ENCODE measurements around the gene TOB2.
A peak's percentile ranks its signal among the peaks of the same experiment; 100 is the strongest.

Gene TOB2

DNA sequence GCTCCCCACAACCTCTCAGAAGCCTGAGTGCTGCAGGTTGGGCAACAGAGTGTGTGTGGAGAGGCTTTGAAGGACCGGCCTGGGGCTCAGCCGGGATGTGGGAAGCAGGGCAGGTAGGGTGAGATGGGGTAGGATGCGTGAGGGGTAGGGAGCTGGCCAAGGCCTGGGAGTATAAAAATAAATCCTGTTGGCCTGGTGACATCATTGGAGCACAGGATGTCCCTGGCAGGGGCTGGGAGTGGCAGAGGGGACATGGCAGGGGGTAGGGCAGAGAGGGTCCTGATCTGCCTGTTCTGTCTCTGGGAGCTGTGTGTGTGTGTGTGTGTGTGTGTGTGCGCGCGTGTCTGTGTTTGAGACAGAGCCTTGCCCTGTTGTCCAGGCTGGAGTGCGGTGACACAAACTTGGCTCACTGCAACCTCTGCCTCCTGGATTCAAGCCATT lies 36.3 kb downstream of the TOB2 start:
- Histone ChIP-seq H2BK12ac (ENCODE audit: low read length in 2 of 2) (no peak overlapping the region), H4K8ac (ENCODE audit: low read length) (peak overlapping the region; percentile 9), H2BK15ac (ENCODE audit: low read depth, poor library complexity, severe bottlenecking) (no peak overlapping the region), H3K23ac (ENCODE audit: low read length in 2 of 2) (peak overlapping the region in 1 of 2 experiments; percentile 68), H3K4me1 (ENCODE audit: control insufficient read depth, insufficient read depth, low read depth, low read length) (peaks cover 23% of the 10 kb centered on the region), H3K4me3 (ENCODE audit: insufficient read depth in 1 of 2, low read depth in 1 of 2, low read length in 2 of 2) (no peak overlapping the region), H4K91ac (ENCODE audit: low read length) (no peak overlapping the region), H3K18ac (ENCODE audit: low read depth in 1 of 2, low read length in 2 of 2) (no peak overlapping the region), H3K36me3 (ENCODE audit: control insufficient read depth in 1 of 2, insufficient read depth in 2 of 2, low read depth in 1 of 2, low read length in 2 of 2) (no peaks in the 10 kb centered on the region), H2BK5ac (ENCODE audit: low read depth, low read length, poor library complexity, severe bottlenecking) (no peak overlapping the region), H3K9me3 (ENCODE audit: control insufficient read depth, low read length) (no peaks in the 10 kb centered on the region), H2BK120ac (ENCODE audit: low read depth, low read length) (no peak overlapping the region), H3K4ac (ENCODE audit: low read depth in 1 of 2, low read length in 2 of 2) (no peak overlapping the region), H2AFZ (ENCODE audit: low read depth, low read length) (no peak overlapping the region), H3K27ac (ENCODE audit: low read length, poor library complexity, severe bottlenecking) (no peak overlapping the region), H3K27me3 (ENCODE audit: control insufficient read depth in 1 of 2, insufficient read depth in 1 of 2, low read length in 2 of 2) (no peaks in the 10 kb centered on the region), H3K79me1 (replicated peaks; ENCODE audit: low read length, poor library complexity, severe bottlenecking) (peaks cover 11% of the 10 kb centered on the region), H3K14ac (ENCODE audit: low read length in 2 of 2) (no peak overlapping the region), H3K9ac (ENCODE audit: low read length) (no peak overlapping the region), H2AK5ac (ENCODE audit: low read length, severe bottlenecking) (no peak overlapping the region), H3K4me2 (ENCODE audit: low read length, poor library complexity, severe bottlenecking) (no peak overlapping the region)
- DNase-seq, result no peak
- WGBS, result 94% methylated on average over 4 of the region's 7 CpGs

DNA sequence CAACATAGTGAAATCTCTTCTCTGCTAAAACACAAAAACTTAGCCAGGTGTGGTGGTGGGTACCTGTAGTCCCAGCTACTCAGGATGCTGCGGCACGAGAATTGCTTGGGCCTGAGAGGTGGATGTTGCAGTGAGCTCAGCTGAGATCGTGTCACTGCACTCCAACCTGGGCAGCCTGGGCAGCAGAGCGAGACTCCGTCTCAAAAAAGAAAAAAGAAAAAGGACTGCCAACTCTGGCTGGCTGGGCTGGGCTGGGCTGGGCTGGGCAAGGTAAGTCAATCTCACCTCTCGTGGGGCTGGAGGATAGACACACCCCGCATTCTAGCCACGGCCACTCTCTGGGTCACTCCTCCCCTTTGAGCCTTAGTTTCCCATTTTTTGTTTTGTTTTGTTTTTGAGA lies 37.9 kb downstream of the TOB2 start:
- peaks cover 15% of the 10 kb centered on the region for H3K4me1 ChIP-seq (ENCODE audit: control insufficient read depth, insufficient read depth, low read depth, low read length)
- no peaks in the 10 kb centered on the region for H3K27me3 ChIP-seq (ENCODE audit: control insufficient read depth in 1 of 2, insufficient read depth in 1 of 2, low read length in 2 of 2)
- peaks cover 8% of the 10 kb centered on the region for H3K79me1 ChIP-seq (replicated peaks; ENCODE audit: low read length, poor library complexity, severe bottlenecking)
- no peak overlapping the region for H3K14ac ChIP-seq (ENCODE audit: low read length in 2 of 2)
- H2BK5ac ChIP-seq (ENCODE audit: low read depth, low read length, poor library complexity, severe bottlenecking), result no peak overlapping the region
- DNase-seq, result no peak
- H3K4me2 ChIP-seq (ENCODE audit: low read length, poor library complexity, severe bottlenecking), result no peak overlapping the region
- H3K27ac ChIP-seq (ENCODE audit: low read length, poor library complexity, severe bottlenecking), result no peak overlapping the region
- H2AFZ ChIP-seq (ENCODE audit: low read depth, low read length), result no peak overlapping the region
- H3K18ac ChIP-seq (ENCODE audit: low read depth in 1 of 2, low read length in 2 of 2), result no peak overlapping the region
- no peak overlapping the region for H2BK12ac ChIP-seq (ENCODE audit: low read length in 2 of 2)
- no peaks in the 10 kb centered on the region for H3K9me3 ChIP-seq (ENCODE audit: control insufficient read depth, low read length)
- no peak overlapping the region for H4K91ac ChIP-seq (ENCODE audit: low read length)
- H2AK5ac ChIP-seq (ENCODE audit: low read length, severe bottlenecking), result no peak overlapping the region
- H4K8ac ChIP-seq (ENCODE audit: low read length), result no peak overlapping the region
- H3K36me3 ChIP-seq (ENCODE audit: control insufficient read depth in 1 of 2, insufficient read depth in 2 of 2, low read depth in 1 of 2, low read length in 2 of 2), result no peaks in the 10 kb centered on the region
- H3K23ac ChIP-seq (ENCODE audit: low read length in 2 of 2), result peak overlapping the region in 1 of 2 experiments; percentile 56
- no peak overlapping the region for H2BK15ac ChIP-seq (ENCODE audit: low read depth, poor library complexity, severe bottlenecking)
- H2BK120ac ChIP-seq (ENCODE audit: low read depth, low read length), result no peak overlapping the region
- no peak overlapping the region for H3K4ac ChIP-seq (ENCODE audit: low read depth in 1 of 2, low read length in 2 of 2)
- no peak overlapping the region for H3K4me3 ChIP-seq (ENCODE audit: insufficient read depth in 1 of 2, low read depth in 1 of 2, low read length in 2 of 2)
- 94% methylated on average over 8 of the region's 8 CpGs for WGBS
- no peak overlapping the region for H3K9ac ChIP-seq (ENCODE audit: low read length)

DNA sequence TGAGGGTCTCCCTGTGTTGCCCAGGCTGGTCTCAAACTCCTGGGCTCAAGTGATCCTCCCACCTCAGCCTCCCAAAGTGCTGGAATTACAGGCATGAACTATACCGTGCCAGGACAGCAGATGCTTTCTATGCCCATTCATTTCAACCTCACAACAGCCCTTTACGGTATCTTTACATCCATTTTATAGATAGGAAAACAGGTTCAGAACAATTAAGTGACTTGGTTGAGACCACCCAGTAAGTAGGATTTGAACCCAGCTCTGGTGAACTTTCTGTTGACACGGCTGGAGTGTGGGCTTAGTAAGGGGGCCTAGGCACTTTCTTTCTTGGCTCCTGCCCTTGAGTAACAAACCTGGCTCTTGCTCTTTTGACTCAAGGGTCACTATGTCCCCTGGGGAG lies 39.2 kb downstream of the TOB2 start:
- 95% methylated on average over 1 of the region's 3 CpGs for WGBS
- H2BK120ac ChIP-seq (ENCODE audit: low read depth, low read length), result no peak overlapping the region

DNA sequence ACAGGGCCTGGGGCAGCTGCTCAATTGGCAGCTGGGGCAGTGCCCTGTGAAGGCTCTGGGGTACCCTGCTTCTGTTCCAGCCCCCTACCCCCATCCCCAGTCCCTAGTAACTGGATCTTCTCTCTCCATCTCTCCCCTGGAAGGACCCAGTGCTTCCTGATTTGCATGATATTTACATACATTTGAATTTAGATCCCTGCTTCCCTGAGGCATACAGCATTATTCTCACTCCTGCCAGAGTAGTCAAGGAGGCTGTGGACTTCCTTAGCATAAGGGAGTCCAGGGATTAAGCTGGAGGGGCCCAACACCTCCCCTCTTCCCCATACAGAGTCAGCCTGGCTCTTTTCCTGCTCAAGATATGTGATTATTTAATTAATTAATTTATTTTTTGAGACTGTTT lies 40.2 kb downstream of the TOB2 start:
- no peak overlapping the region for H3K27ac ChIP-seq (ENCODE audit: low read length, poor library complexity, severe bottlenecking)
- no peaks in the 10 kb centered on the region for H3K36me3 ChIP-seq (ENCODE audit: control insufficient read depth in 1 of 2, insufficient read depth in 2 of 2, low read depth in 1 of 2, low read length in 2 of 2)
- H4K91ac ChIP-seq (ENCODE audit: low read length), result no peak overlapping the region
- no peaks in the 10 kb centered on the region for H3K27me3 ChIP-seq (ENCODE audit: control insufficient read depth in 1 of 2, insufficient read depth in 1 of 2, low read length in 2 of 2)
- H3K18ac ChIP-seq (ENCODE audit: low read depth in 1 of 2, low read length in 2 of 2), result no peak overlapping the region
- H4K8ac ChIP-seq (ENCODE audit: low read length), result no peak overlapping the region
- H3K9ac ChIP-seq (ENCODE audit: low read length), result no peak overlapping the region
- no peak overlapping the region for H3K4me3 ChIP-seq (ENCODE audit: insufficient read depth in 1 of 2, low read depth in 1 of 2, low read length in 2 of 2)
- H2BK12ac ChIP-seq (ENCODE audit: low read length in 2 of 2), result no peak overlapping the region
- no peaks in the 10 kb centered on the region for H3K79me1 ChIP-seq (replicated peaks; ENCODE audit: low read length, poor library complexity, severe bottlenecking)
- no peak overlapping the region for H2BK15ac ChIP-seq (ENCODE audit: low read depth, poor library complexity, severe bottlenecking)
- H3K9me3 ChIP-seq (ENCODE audit: control insufficient read depth, low read length), result no peaks in the 10 kb centered on the region
- no peak overlapping the region for H2AK5ac ChIP-seq (ENCODE audit: low read length, severe bottlenecking)
- H2AFZ ChIP-seq (ENCODE audit: low read depth, low read length), result no peak overlapping the region
- peaks cover 8% of the 10 kb centered on the region for H3K4me1 ChIP-seq (ENCODE audit: control insufficient read depth, insufficient read depth, low read depth, low read length)
- no peak overlapping the region for H3K14ac ChIP-seq (ENCODE audit: low read length in 2 of 2)
- H3K4ac ChIP-seq (ENCODE audit: low read depth in 1 of 2, low read length in 2 of 2), result no peak overlapping the region
- no peak overlapping the region for H2BK5ac ChIP-seq (ENCODE audit: low read depth, low read length, poor library complexity, severe bottlenecking)
- DNase-seq, result no peak
- H2BK120ac ChIP-seq (ENCODE audit: low read depth, low read length), result no peak overlapping the region
- no peak overlapping the region for H3K4me2 ChIP-seq (ENCODE audit: low read length, poor library complexity, severe bottlenecking)
- H3K23ac ChIP-seq (ENCODE audit: low read length in 2 of 2), result no peak overlapping the region

More for the DNA sequence above, 39.2 kb downstream of the TOB2 start:
- DNase-seq, result no peak
- Histone ChIP-seq H3K4me3 (ENCODE audit: insufficient read depth in 1 of 2, low read depth in 1 of 2, low read length in 2 of 2) (no peak overlapping the region), H3K18ac (ENCODE audit: low read depth in 1 of 2, low read length in 2 of 2) (no peak overlapping the region), H2AFZ (ENCODE audit: low read depth, low read length) (no peak overlapping the region), H3K4ac (ENCODE audit: low read depth in 1 of 2, low read length in 2 of 2) (no peak overlapping the region), H3K14ac (ENCODE audit: low read length in 2 of 2) (no peak overlapping the region), H3K36me3 (ENCODE audit: control insufficient read depth in 1 of 2, insufficient read depth in 2 of 2, low read depth in 1 of 2, low read length in 2 of 2) (no peaks in the 10 kb centered on the region), H3K79me1 (replicated peaks; ENCODE audit: low read length, poor library complexity, severe bottlenecking) (peaks cover 2% of the 10 kb centered on the region), H4K8ac (ENCODE audit: low read length) (no peak overlapping the region), H3K23ac (ENCODE audit: low read length in 2 of 2) (no peak overlapping the region), H3K9me3 (ENCODE audit: control insufficient read depth, low read length) (no peaks in the 10 kb centered on the region), H3K4me2 (ENCODE audit: low read length, poor library complexity, severe bottlenecking) (no peak overlapping the region), H2AK5ac (ENCODE audit: low read length, severe bottlenecking) (no peak overlapping the region), H3K27ac (ENCODE audit: low read length, poor library complexity, severe bottlenecking) (no peak overlapping the region), H4K91ac (ENCODE audit: low read length) (no peak overlapping the region), H3K9ac (ENCODE audit: low read length) (no peak overlapping the region), H2BK12ac (ENCODE audit: low read length in 2 of 2) (no peak overlapping the region), H2BK15ac (ENCODE audit: low read depth, poor library complexity, severe bottlenecking) (no peak overlapping the region), H3K4me1 (ENCODE audit: control insufficient read depth, insufficient read depth, low read depth, low read length) (peaks cover 10% of the 10 kb centered on the region), H3K27me3 (ENCODE audit: control insufficient read depth in 1 of 2, insufficient read depth in 1 of 2, low read length in 2 of 2) (no peaks in the 10 kb centered on the region), H2BK5ac (ENCODE audit: low read depth, low read length, poor library complexity, severe bottlenecking) (no peak overlapping the region)
